ENCODE data around the gene RUNX1. TPM values are rescaled to one million over a fixed set of nuclear protein-coding genes. Genes with fewer than 3 reads are reported as not detected.

RUNX1 gene
- total RNA-seq, 2 donors from 2014 or later = 23.0 to 25.8 TPM

GRCh38 chr21:34791776-34792503 lies 257.2 kb downstream of the RUNX1 start:
- no peak overlapping the region for H3K4me3 ChIP-seq
- TF ChIP-seq CTCF (IDR thresholded peaks at IDR 0.05) (no peak), POLR2AphosphoS5 (IDR thresholded peaks at IDR 0.05) (no peak)
- DNase-seq (ENCODE audit: low spot score) = no peak
- 91% methylated on average over 83 of the region's 84 CpGs for WGBS
- H3K27ac ChIP-seq = no peak overlapping the region
- H3K4me1 ChIP-seq (replicated peaks) = no peaks in the 10 kb centered on the region
- no peaks in the 10 kb centered on the region for H3K27me3 ChIP-seq (replicated peaks; ENCODE audit: insufficient read depth)
- no peaks in the 10 kb centered on the region for H3K36me3 ChIP-seq
- no peaks in the 10 kb centered on the region for H3K9me3 ChIP-seq
- intact Hi-C loops (cut with DNase I) = no loop called here

DNA sequence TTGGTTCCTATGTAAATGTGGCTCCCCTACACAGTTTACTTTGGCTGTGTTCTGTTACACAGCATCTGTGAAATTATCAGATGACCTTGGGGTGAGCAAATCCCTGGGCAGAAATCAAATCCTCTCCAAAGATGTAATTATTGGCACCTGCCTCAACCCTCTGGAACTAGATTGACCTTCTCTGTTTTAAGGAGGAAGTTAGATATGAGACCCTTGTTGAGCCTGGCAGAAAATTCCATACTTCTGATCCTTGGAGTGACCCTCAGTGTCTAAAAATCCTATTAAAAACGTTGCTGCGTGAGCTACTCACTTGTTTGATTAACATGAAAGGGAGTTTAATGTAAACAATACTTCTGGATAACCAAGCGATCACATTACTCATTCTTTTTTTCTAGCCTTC lies 258.3 kb downstream of the RUNX1 start:
- DNase-seq (ENCODE audit: low spot score) = no peak
- Histone ChIP-seq H3K27ac (no peak overlapping the region), H3K4me1 (replicated peaks) (no peaks in the 10 kb centered on the region), H3K4me3 (no peak overlapping the region), H3K9me3 (no peaks in the 10 kb centered on the region), H3K36me3 (no peaks in the 10 kb centered on the region), H3K27me3 (replicated peaks; ENCODE audit: insufficient read depth) (no peaks in the 10 kb centered on the region)
- 34% methylated on average over 3 of the region's 3 CpGs for WGBS
- intact Hi-C loops (cut with DNase I) = no loop called here
- TF ChIP-seq CTCF (IDR thresholded peaks at IDR 0.05) (no peak), POLR2A (IDR thresholded peaks at IDR 0.05) (no peak), POLR2AphosphoS5 (IDR thresholded peaks at IDR 0.05) (no peak)

DNA sequence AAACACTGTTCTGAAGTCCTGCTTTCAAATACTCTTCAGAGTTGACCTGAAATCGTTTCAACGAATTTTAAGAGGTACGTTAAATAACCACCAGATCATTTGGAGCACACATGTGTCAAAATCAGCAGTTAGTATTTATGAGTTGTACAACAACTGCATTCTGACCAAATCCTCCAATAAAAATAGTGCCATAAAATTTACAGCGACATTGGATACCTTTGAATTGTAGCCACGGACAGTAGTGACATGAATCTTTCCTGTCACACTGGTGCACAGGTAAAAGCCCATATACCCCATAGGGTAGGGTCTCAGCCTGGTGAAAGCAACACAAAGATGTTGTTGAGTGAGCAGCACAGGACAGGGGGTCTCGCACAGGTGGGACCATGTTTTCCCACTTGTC lies 258.8 kb downstream of the RUNX1 start:
- no peaks in the 10 kb centered on the region for H3K4me1 ChIP-seq (replicated peaks)
- no peaks in the 10 kb centered on the region for H3K27me3 ChIP-seq (replicated peaks; ENCODE audit: insufficient read depth)
- WGBS = 38% methylated on average over 6 of the region's 6 CpGs
- no peaks in the 10 kb centered on the region for H3K9me3 ChIP-seq
- H3K27ac ChIP-seq = no peak overlapping the region
- TF ChIP-seq POLR2A (IDR thresholded peaks at IDR 0.05) = no peak
- TF ChIP-seq CTCF (IDR thresholded peaks at IDR 0.05) = no peak
- peak; percentile 34 for TF ChIP-seq POLR2AphosphoS5 (IDR thresholded peaks at IDR 0.05)
- intact Hi-C loops (cut with DNase I) = no loop called here
- H3K36me3 ChIP-seq = no peaks in the 10 kb centered on the region
- H3K4me3 ChIP-seq = no peak overlapping the region
- no peak for DNase-seq (ENCODE audit: low spot score)

- Histone ChIP-seq H3K4me1 (replicated peaks) (no peaks in the 10 kb centered on the region), H3K27ac (no peak overlapping the region), H3K27me3 (replicated peaks; ENCODE audit: insufficient read depth) (no peaks in the 10 kb centered on the region), H3K9me3 (no peaks in the 10 kb centered on the region), H3K36me3 (no peaks in the 10 kb centered on the region), H3K4me3 (no peak overlapping the region)
- WGBS = 93% methylated on average over 1 of the region's 1 CpG
- TF ChIP-seq POLR2A (IDR thresholded peaks at IDR 0.05) (no peak), POLR2AphosphoS5 (IDR thresholded peaks at IDR 0.05) (no peak), CTCF (IDR thresholded peaks at IDR 0.05) (no peak)
- no peak for DNase-seq (ENCODE audit: low spot score)
- intact Hi-C loops (cut with DNase I) = no loop called here
Measured at GRCh38 chr21:34788879-34789278, 260.2 kb downstream of the RUNX1 start.

DNA sequence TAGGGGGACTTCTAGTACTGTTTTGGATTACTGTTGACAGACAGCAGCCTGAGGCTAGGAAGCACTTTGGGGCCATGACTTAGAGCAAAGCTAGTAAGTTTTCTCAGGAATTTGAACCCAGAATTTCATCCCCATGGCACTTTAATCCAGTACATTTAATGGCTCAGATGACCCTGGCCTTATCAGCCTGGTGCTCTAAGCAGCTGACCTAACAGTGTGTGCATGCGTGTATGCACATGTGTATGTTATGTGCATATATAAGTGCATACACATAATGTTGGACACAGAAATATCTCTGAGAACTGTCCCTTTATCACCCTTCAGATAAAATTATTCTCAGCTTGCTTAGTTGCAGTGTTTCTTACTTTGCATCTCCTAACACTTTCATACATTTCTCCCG lies 265.3 kb downstream of the RUNX1 start:
- no peaks in the 10 kb centered on the region for H3K4me1 ChIP-seq (replicated peaks)
- no peaks in the 10 kb centered on the region for H3K9me3 ChIP-seq
- DNase-seq (ENCODE audit: low spot score) = no peak
- no peaks in the 10 kb centered on the region for H3K36me3 ChIP-seq
- H3K4me3 ChIP-seq = no peak overlapping the region
- peaks cover 2% of the 10 kb centered on the region for H3K27me3 ChIP-seq (replicated peaks; ENCODE audit: insufficient read depth)
- 96% methylated on average over 2 of the region's 2 CpGs for WGBS
- H3K27ac ChIP-seq = no peak overlapping the region
- TF ChIP-seq POLR2AphosphoS5 (IDR thresholded peaks at IDR 0.05) (no peak), POLR2A (IDR thresholded peaks at IDR 0.05) (no peak), CTCF (IDR thresholded peaks at IDR 0.05) (no peak)
- intact Hi-C loops (cut with DNase I) = no loop called here
